Adrenal gland (tissue), 12 donors: ENCODE data around the gene RELT. TPM values are rescaled to one million over a fixed set of nuclear protein-coding genes. Genes with fewer than 3 reads are reported as not detected.

Source experiments
- DNase-seq, 7 donors: peaks; one replicate each; pipeline ENCODE4 v3.0.0-alpha.2; 2019 to 2020
- H3K27ac ChIP-seq, 5 donors: fragments of 200-600 bp; sonication (generic) in 4 of 5; 1 replicate in 3 of 5; 2 replicates in 2 of 5; pipeline versions ENCODE4 v1.5.1 to v1.8.0; 2016 to 2020; ENCODE audit warnings: mild to moderate bottlenecking in 1 of 5
- H3K27me3 ChIP-seq: fragments of 200-600 bp; 2 replicates; pipeline ENCODE4 v1.8.0; 2021
- H3K36me3 ChIP-seq, 2 donors: fragments of 200-600 bp; replicated peaks in 1 of 2; 1 replicate in 1 of 2; 2 replicates in 1 of 2; pipeline versions ENCODE4 v1.5.1 to v1.8.0; 2018 to 2022
- H3K4me1 ChIP-seq, 2 donors: fragments of 200-600 bp; replicated peaks in 1 of 2; 1 replicate in 1 of 2; 2 replicates in 1 of 2; pipeline versions ENCODE4 v1.5.1 to v1.8.0; 2018 to 2021
- H3K4me3 ChIP-seq, 4 donors: fragments of 200-600 bp; sonication (generic) in 3 of 4; one replicate each; pipeline ENCODE4 v1.5.1; 2016 to 2018
- H3K9me3 ChIP-seq, 3 donors: fragments of 200-600 bp; sonication (generic) in 1 of 3; replicated peaks in 1 of 3; 1 replicate in 2 of 3; 2 replicates in 1 of 3; pipeline versions ENCODE4 v1.5.1 to v1.8.0; 2016 to 2021
- POLR2A ChIP-seq, 2 donors: fragments of 450-650 bp; IDR thresholded peaks; one replicate each; pipeline ENCODE4 v1.6.1; 2017; ENCODE audit warnings: antibody characterized with exemption in 2 of 2, mild to moderate bottlenecking in 2 of 2, moderate library complexity in 1 of 2
- whole genome bisulfite sequencing, 4 donors: extraction: QIAGEN DNeasy Blood & Tissue Kit in 2 of 4; methylation state at CpG; one replicate each; pipeline versions ENCODE4 v1.1.5 to v1.1.7; 2013 to 2017; 5-methylcytosine and 5-hydroxymethylcytosine counted together
- intact Hi-C, 2 donors: fragments of 100-400 bp; cut with DNase I; formaldehyde crosslinking; loops; one replicate each; pipeline versions ENCODE4 v1.14.1 to v1.15.0; 2022 to 2023
- polyA plus RNA-seq, 3 donors: library from polyadenylated mRNA; stranded (reverse); fragments of 200-250 nt in 2 of 3; fragments of 350-450 nt in 1 of 3; fragmentation: Illumina TruSeq in 1 of 3; extraction: RNeasy Lipid Tissue Mini Kit (QIAGEN cat#74804) in 1 of 3; gene quantifications; one replicate each; pipeline ENCODE4 v1.2.3, GENCODE V29; 2013 to 2014
- total RNA-seq, 9 donors: library from RNA; depleted of rRNA in 4 of 9; stranded (reverse); fragments of >200 nt in 4 of 9; fragments of 120-200 nt in 1 of 9; fragmentation: NEBNext Ultra II Directional in 1 of 9; extraction: Animal tissue kit (Norgen Biotek cat#: 25700) in 1 of 9; gene quantifications; one replicate each; pipeline versions ENCODE4 v1.1.0 to v1.2.4, GENCODE V29; 2013 to 2023
- TF ChIP-seq, protein P1 (sequence below), 6 experiments: fragments of 450-650 bp in 4 of 6; fragments of 200-600 bp in 2 of 6; sonication (generic) in 1 of 6; IDR thresholded peaks; 1 replicate in 5 of 6; 2 replicates in 1 of 6; pipeline versions ENCODE4 v1.5.1 to v1.8.0; 2016 to 2021; ENCODE audit warnings: antibody characterized with exemption in 6 of 6, mild to moderate bottlenecking in 2 of 6, moderate library complexity in 1 of 6
- donor health status: healthy with polysubstance abuse.
- donor health status: Bipolar disorder and iron deficiency.
- donor health status: DM: yes; HTN: yes; CAD: no.
- donor health status: DM: no; HTN: no; CAD: no.
- donor health status: DM: no; HTN: no; CAD: no.
- donor health status: DM: yes; HTN: yes; CAD: no.

The RELT gene
- total and polyA plus RNA-seq, 12 donors, result 0.73 to 8.7 (median 5.2) TPM

GRCh38 chr11:73404506-73405145 is 28.4 kb downstream of the RELT start:
- H3K4me1 ChIP-seq, result no peaks in the 10 kb centered on the region
- H3K4me3 ChIP-seq, result no peak overlapping the region
- peak in 2 of 7 donors; percentile 22 to 53 for DNase-seq
- H3K36me3 ChIP-seq, result peaks cover 0 to 28% of the 10 kb centered on the region in 2 donors
- intact Hi-C loops, result loop anchor here in 1 of 2 donors (2.0 kb wide), 1 partner anchor 256 kb away; no protein-coding TSS in a partner anchor
- no peaks in the 10 kb centered on the region for H3K9me3 ChIP-seq
- H3K27ac ChIP-seq, result no peak overlapping the region
- H3K27me3 ChIP-seq, result no peaks in the 10 kb centered on the region
- 85 to 98% (median 92%) methylated on average over 5 of the region's 5 CpGs for WGBS, 4 donors
- TF ChIP-seq, protein P1, sequence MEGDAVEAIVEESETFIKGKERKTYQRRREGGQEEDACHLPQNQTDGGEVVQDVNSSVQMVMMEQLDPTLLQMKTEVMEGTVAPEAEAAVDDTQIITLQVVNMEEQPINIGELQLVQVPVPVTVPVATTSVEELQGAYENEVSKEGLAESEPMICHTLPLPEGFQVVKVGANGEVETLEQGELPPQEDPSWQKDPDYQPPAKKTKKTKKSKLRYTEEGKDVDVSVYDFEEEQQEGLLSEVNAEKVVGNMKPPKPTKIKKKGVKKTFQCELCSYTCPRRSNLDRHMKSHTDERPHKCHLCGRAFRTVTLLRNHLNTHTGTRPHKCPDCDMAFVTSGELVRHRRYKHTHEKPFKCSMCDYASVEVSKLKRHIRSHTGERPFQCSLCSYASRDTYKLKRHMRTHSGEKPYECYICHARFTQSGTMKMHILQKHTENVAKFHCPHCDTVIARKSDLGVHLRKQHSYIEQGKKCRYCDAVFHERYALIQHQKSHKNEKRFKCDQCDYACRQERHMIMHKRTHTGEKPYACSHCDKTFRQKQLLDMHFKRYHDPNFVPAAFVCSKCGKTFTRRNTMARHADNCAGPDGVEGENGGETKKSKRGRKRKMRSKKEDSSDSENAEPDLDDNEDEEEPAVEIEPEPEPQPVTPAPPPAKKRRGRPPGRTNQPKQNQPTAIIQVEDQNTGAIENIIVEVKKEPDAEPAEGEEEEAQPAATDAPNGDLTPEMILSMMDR (IDR thresholded peaks at IDR 0.05), result no peak
- TF ChIP-seq POLR2A (IDR thresholded peaks at IDR 0.05), result no peak

- 94 to 97% (median 96%) methylated on average over 8 of the region's 8 CpGs for WGBS, 4 donors
- peak in 1 of 7 donors; percentile 40 for DNase-seq
- TF ChIP-seq, protein P1 (IDR thresholded peaks at IDR 0.05), result no peak
- no peak for TF ChIP-seq POLR2A (IDR thresholded peaks at IDR 0.05)
- Histone ChIP-seq H3K36me3 (peaks cover 0 to 28% of the 10 kb centered on the region in 2 donors), H3K9me3 (no peaks in the 10 kb centered on the region), H3K4me1 (no peaks in the 10 kb centered on the region), H3K4me3 (no peak overlapping the region), H3K27ac (no peak overlapping the region), H3K27me3 (no peaks in the 10 kb centered on the region)
- intact Hi-C loops, result loop anchor here in 1 of 2 donors (2.0 kb wide), 1 partner anchor 256 kb away; no protein-coding TSS in a partner anchor
Measured at GRCh38 chr11:73405146-73405510, 28.9 kb downstream of the RELT start.

DNA sequence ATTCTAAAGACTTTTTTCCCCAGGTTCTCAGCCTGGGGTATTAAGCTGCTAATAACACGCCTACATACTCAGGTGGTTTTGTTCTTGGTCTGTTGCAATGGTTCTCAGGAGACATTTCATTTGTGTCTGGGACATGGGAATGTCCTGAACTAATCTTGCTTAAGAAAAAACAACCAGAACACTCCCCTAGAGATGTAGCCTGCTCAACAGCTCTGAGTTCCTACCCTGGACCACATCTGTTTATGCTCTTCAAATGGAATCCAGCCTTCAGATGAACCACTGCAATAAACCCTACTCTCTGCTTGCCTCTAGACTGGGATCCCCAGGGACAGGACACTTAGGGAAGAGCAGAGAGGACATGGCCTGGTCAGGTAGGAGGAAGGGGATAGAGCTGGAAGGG is 29.9 kb downstream of the RELT start:
- Histone ChIP-seq H3K4me3 (no peak overlapping the region), H3K9me3 (no peaks in the 10 kb centered on the region), H3K4me1 (no peaks in the 10 kb centered on the region), H3K27me3 (no peaks in the 10 kb centered on the region), H3K27ac (no peak overlapping the region), H3K36me3 (peaks cover 0 to 28% of the 10 kb centered on the region in 2 donors)
- TF ChIP-seq, protein P1 (IDR thresholded peaks at IDR 0.05), result no peak
- TF ChIP-seq POLR2A (IDR thresholded peaks at IDR 0.05), result no peak
- intact Hi-C loops, result no loop called here
- no peak for DNase-seq
- WGBS, 4 donors, result 76 to 100% (median 97%) methylated on average over 1 of the region's 1 CpG

DNA sequence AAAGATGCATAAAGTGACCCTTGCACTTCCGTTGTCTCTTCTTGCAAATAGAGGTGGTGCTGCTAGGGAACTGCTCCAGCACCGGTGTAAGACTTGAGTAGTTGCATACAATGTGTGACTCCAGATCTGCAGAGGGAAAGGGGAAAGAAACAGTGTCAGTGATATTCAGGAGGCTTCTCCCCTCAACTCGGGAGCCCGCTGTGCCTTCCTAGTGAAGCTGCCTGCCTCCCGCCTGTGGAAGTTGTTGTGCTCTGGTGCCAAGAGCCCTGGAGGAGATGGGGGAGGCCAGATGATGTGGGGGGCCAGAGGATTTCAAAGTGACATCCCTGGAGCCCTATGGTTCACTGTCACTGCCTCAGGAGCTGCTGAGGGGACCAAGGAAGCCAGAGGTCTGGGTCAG is 30.4 kb downstream of the RELT start:
- no peaks in the 10 kb centered on the region for H3K27me3 ChIP-seq
- 86 to 94% (median 92%) methylated on average over 5 of the region's 5 CpGs for WGBS, 4 donors
- DNase-seq, result no peak
- H3K9me3 ChIP-seq, result no peaks in the 10 kb centered on the region
- no peak overlapping the region for H3K27ac ChIP-seq
- H3K4me3 ChIP-seq, result no peak overlapping the region
- no peak for TF ChIP-seq POLR2A (IDR thresholded peaks at IDR 0.05)
- TF ChIP-seq, protein P1 (IDR thresholded peaks at IDR 0.05), result no peak
- intact Hi-C loops, result no loop called here
- H3K4me1 ChIP-seq, result no peaks in the 10 kb centered on the region
- H3K36me3 ChIP-seq, result peaks cover 0 to 28% of the 10 kb centered on the region in 2 donors
